Measurements from ENCODE around the gene NRXN2. TPM values are rescaled to one million over a fixed set of nuclear protein-coding genes. Genes with fewer than 3 reads are reported as not detected.

The NRXN2 gene
- total and polyA plus RNA-seq, 2 of the 13 experiments (the other 11 are each of a cell fraction or from before 2014, with no cell fraction given) = not detected

DNA sequence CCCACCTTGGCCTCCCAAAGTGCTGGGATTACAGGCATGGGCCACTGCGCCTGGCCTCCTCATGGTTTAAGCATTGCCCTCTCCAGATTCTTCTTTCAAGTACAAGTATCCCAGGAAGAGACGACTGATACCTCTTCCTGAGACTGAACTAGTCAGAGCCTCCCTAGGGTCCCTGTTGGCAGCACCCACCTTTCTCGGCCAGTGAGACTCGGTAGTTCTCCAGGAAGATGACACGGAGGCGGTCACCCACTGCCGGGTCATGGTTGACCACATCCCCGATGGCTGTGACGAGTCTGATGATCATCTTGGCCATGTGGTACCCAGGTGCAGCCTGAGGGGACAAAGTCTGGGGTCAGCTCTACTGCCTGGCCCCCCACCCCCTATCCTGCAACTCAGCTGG, 28.1 kb upstream of the NRXN2 start:
- Histone ChIP-seq H3K36me3 (replicated peaks in 1 of 2; ENCODE audit: control insufficient read depth in 1 of 2, insufficient read depth in 2 of 2, low read length in 2 of 2) (no peaks in the 10 kb centered on the region), H3K79me2 (ENCODE audit: insufficient read depth, low read length) (no peaks in the 10 kb centered on the region), H3K9ac (ENCODE audit: insufficient read depth, low read depth, low read length) (no peak overlapping the region), H2AFZ (ENCODE audit: low read length) (no peak overlapping the region), H3K4me2 (ENCODE audit: low read depth, low read length) (no peak overlapping the region), H3K4me3 (replicated peaks in 1 of 3; ENCODE audit: insufficient read depth in 1 of 3, low read depth in 2 of 3, low read length in 3 of 3) (no peak overlapping the region), H3K9me3 (ENCODE audit: low read length) (no peaks in the 10 kb centered on the region), H4K20me1 (ENCODE audit: insufficient read depth, low read length) (no peaks in the 10 kb centered on the region), H3K27me3 (ENCODE audit: control insufficient read depth in 1 of 2, insufficient read depth in 2 of 2, low read length in 2 of 2) (peaks cover 4 to 22% of the 10 kb centered on the region in 2 experiments; a peak in 4 of 5 replicates), H3K27ac (ENCODE audit: extremely low read length, insufficient read depth, low read length) (no peak overlapping the region), H3K4me1 (ENCODE audit: insufficient read depth, low read length) (peaks cover 32% of the 10 kb centered on the region)
- in situ Hi-C loops (cut with HindIII; ENCODE audit: extremely low pct_ligation_motif_present, low pct_unique_long_range_greater_than_20kb) (no loop called here), intact Hi-C loops (cut with micrococcal nuclease; ENCODE audit: unreplicated experiment) (no loop called here)
- BruUV-seq (replicated peaks) = no TSS peak
- ChIA-PET POLR2A (no interaction called here), CTCF (ENCODE audit: low intra/inter-chr PET ratio, low total read pairs) (no interaction called here)
- FAIRE-seq (no peak), ATAC-seq (no peak), DNase-seq (ENCODE audit: low spot score) (no peak)
- WGBS (ENCODE audit: low lambda C conversion rate) = 100% methylated on average over 1 of the region's 9 CpGs
- TF ChIP-seq MAFK (conservative IDR thresholded peaks at IDR 0.05 in 1 of 2, IDR thresholded peaks at IDR 0.05 in 1 of 2; ENCODE audit: low read length in 2 of 2) = no peak
- TF ChIP-seq, protein P1, sequence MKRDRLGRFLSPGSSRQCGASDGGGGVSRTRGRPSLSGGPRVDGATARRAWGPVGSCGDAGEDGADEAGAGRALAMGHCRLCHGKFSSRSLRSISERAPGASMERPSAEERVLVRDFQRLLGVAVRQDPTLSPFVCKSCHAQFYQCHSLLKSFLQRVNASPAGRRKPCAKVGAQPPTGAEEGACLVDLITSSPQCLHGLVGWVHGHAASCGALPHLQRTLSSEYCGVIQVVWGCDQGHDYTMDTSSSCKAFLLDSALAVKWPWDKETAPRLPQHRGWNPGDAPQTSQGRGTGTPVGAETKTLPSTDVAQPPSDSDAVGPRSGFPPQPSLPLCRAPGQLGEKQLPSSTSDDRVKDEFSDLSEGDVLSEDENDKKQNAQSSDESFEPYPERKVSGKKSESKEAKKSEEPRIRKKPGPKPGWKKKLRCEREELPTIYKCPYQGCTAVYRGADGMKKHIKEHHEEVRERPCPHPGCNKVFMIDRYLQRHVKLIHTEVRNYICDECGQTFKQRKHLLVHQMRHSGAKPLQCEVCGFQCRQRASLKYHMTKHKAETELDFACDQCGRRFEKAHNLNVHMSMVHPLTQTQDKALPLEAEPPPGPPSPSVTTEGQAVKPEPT (CRISPR knock-in tag; IDR thresholded peaks at IDR 0.05; ENCODE audit: low read depth) = no peak
- no peak for TF ChIP-seq ZBTB33 (CRISPR knock-in tag; IDR thresholded peaks at IDR 0.05)
- TF ChIP-seq ZNF670 (CRISPR knock-in tag; IDR thresholded peaks at IDR 0.05; ENCODE audit: borderline replicate concordance) = no peak
- TF ChIP-seq ZNF782 (CRISPR knock-in tag; IDR thresholded peaks at IDR 0.05; ENCODE audit: borderline replicate concordance) = no peak
- TF ChIP-seq, protein P2, sequence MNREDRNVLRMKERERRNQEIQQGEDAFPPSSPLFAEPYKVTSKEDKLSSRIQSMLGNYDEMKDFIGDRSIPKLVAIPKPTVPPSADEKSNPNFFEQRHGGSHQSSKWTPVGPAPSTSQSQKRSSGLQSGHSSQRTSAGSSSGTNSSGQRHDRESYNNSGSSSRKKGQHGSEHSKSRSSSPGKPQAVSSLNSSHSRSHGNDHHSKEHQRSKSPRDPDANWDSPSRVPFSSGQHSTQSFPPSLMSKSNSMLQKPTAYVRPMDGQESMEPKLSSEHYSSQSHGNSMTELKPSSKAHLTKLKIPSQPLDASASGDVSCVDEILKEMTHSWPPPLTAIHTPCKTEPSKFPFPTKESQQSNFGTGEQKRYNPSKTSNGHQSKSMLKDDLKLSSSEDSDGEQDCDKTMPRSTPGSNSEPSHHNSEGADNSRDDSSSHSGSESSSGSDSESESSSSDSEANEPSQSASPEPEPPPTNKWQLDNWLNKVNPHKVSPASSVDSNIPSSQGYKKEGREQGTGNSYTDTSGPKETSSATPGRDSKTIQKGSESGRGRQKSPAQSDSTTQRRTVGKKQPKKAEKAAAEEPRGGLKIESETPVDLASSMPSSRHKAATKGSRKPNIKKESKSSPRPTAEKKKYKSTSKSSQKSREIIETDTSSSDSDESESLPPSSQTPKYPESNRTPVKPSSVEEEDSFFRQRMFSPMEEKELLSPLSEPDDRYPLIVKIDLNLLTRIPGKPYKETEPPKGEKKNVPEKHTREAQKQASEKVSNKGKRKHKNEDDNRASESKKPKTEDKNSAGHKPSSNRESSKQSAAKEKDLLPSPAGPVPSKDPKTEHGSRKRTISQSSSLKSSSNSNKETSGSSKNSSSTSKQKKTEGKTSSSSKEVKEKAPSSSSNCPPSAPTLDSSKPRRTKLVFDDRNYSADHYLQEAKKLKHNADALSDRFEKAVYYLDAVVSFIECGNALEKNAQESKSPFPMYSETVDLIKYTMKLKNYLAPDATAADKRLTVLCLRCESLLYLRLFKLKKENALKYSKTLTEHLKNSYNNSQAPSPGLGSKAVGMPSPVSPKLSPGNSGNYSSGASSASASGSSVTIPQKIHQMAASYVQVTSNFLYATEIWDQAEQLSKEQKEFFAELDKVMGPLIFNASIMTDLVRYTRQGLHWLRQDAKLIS (CRISPR knock-in tag; IDR thresholded peaks at IDR 0.05) = no peak
- TF ChIP-seq, protein P3, sequence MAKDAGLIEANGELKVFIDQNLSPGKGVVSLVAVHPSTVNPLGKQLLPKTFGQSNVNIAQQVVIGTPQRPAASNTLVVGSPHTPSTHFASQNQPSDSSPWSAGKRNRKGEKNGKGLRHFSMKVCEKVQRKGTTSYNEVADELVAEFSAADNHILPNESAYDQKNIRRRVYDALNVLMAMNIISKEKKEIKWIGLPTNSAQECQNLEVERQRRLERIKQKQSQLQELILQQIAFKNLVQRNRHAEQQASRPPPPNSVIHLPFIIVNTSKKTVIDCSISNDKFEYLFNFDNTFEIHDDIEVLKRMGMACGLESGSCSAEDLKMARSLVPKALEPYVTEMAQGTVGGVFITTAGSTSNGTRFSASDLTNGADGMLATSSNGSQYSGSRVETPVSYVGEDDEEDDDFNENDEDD (CRISPR knock-in tag; IDR thresholded peaks at IDR 0.05; ENCODE audit: borderline replicate concordance) = no peak
- TF ChIP-seq MBNL3 (CRISPR knock-in tag; conservative IDR thresholded peaks at IDR 0.05) = no peak
- TF ChIP-seq ZFP62 (CRISPR knock-in tag; IDR thresholded peaks at IDR 0.05) = no peak
- TF ChIP-seq ZNF468 (CRISPR knock-in tag; IDR thresholded peaks at IDR 0.05) = no peak
- TF ChIP-seq ZNF737 (CRISPR knock-in tag; IDR thresholded peaks at IDR 0.05; ENCODE audit: borderline replicate concordance) = no peak
